Mammary epithelial cell (primary cell): ENCODE results near the gene SAMM50.

ENCODE experiments used
- CTCF ChIP-seq, 2 donors: IDR thresholded peaks in 1 of 2; conservative IDR thresholded peaks in 1 of 2; 2 replicates each; pipeline ENCODE4 v1.5.1; 2011 to 2012; ENCODE audit warnings: inconsistent platforms in 2 of 2, low read length in 2 of 2, mild to moderate bottlenecking in 2 of 2, control low read depth in 1 of 2, low read depth in 1 of 2; ENCODE audit not compliant: insufficient read depth in 1 of 2; ENCODE audit errors: extremely low read depth in 1 of 2
- EZH2 ChIP-seq: IDR thresholded peaks from 2 replicates; pipeline ENCODE4 v1.6.1; 2012; ENCODE audit warnings: low read length, inconsistent platforms, borderline replicate concordance

- no peak for TF ChIP-seq EZH2
- TF ChIP-seq CTCF (conservative IDR thresholded peaks at IDR 0.05 in 1 of 2, IDR thresholded peaks at IDR 0.05 in 1 of 2; ENCODE audit: extremely low read depth in 1 of 2, insufficient read depth in 1 of 2, low read depth in 1 of 2, low read length in 2 of 2): no peak
Observed at GRCh38 chr22:44012591-44012990, 57.3 kb downstream of the SAMM50 start.
